GM12878 (cell line): ENCODE measurements around the gene LRRC74B. TPM values are rescaled to one million over a fixed set of nuclear protein-coding genes. Genes with fewer than 3 reads are reported as not detected.

Source experiments
- ATAC-seq: fragments of 200-7000 bp; cut with Tn5 transposase; 3 replicates; pipeline ENCODE4 v1.9.1; 2020; ENCODE audit warnings: mild to moderate bottlenecking, moderate library complexity
- BruUV-seq: library from RNA; stranded (reverse); fragments of 400-500 nt; replicated peaks from 2 replicates; lab custom pipeline; 2021; lab: Mats Ljungman, UMichigan
- CTCF ChIA-PET: fragments of 300-600 bp; sonication (Branson Sonifier 250); formaldehyde crosslinking; extraction: SDS; loops from one replicate; lab custom pipeline; 2021; ENCODE audit warnings: inconsistent platforms; lab: Yijun Ruan, JAX
- POLR2A ChIA-PET: fragments of 350-600 bp; formaldehyde crosslinking; extraction: SDS; loops from one replicate; lab custom pipeline; 2021; ENCODE audit warnings: inconsistent platforms; lab: Charles Lee
- RAD21 ChIA-PET: fragments of 300-600 bp; sonication (Branson Sonifier 250); formaldehyde crosslinking; loops from one replicate; lab custom pipeline; 2023; ENCODE audit warnings: antibody characterized with exemption; ENCODE audit not compliant: unreplicated experiment; lab: Charles Lee
- SMC1A ChIA-PET: fragments of 300-600 bp; sonication (Branson Sonifier 250); formaldehyde crosslinking; loops from one replicate; lab custom pipeline; 2023; ENCODE audit not compliant: unreplicated experiment, uncharacterized antibody; lab: Charles Lee
- DNase-seq: peaks from one replicate; pipeline ENCODE4 v3.0.0-alpha.2; 2011; ENCODE audit warnings: low read depth, low spot score
- FAIRE-seq: peaks from 3 replicates; lab custom pipeline; 2011; peaks lifted over from hg19 to GRCh38; lab: Jason Lieb, UNC
- H2AFZ ChIP-seq: 2 replicates; pipeline ENCODE4 v1.6.0; 2011; ENCODE audit warnings: low read depth, low read length, control low read depth; ENCODE audit not compliant: control insufficient read depth
- H3K27ac ChIP-seq: 2 replicates; pipeline ENCODE4 v1.5.1; 2011; ENCODE audit warnings: control low read depth; ENCODE audit not compliant: control insufficient read depth, insufficient read depth
- H3K27me3 ChIP-seq, 2 experiments: replicated peaks in 1 of 2; 2 replicates each; pipeline versions ENCODE4 v1.6.0 to v1.6.1; 2011; ENCODE audit warnings: low read length in 1 of 2; ENCODE audit not compliant: control insufficient read depth in 2 of 2, insufficient read depth in 2 of 2
- H3K36me3 ChIP-seq, 2 experiments: 2 replicates each; pipeline ENCODE4 v1.5.1; 2011; ENCODE audit warnings: low read length in 1 of 2; ENCODE audit not compliant: control insufficient read depth in 2 of 2, insufficient read depth in 2 of 2
- H3K4me1 ChIP-seq: 2 replicates; pipeline ENCODE4 v1.6.1; 2011; ENCODE audit warnings: mild to moderate bottlenecking, low read length, moderate library complexity, mixed read lengths; ENCODE audit not compliant: control insufficient read depth, insufficient read depth
- H3K4me2 ChIP-seq: 2 replicates; pipeline ENCODE4 v1.6.0; 2011; ENCODE audit warnings: control low read depth; ENCODE audit not compliant: control insufficient read depth, insufficient read depth
- H3K4me3 ChIP-seq: fragments of 200-600 bp; sonication (generic); 2 replicates; pipeline ENCODE4 v1.5.1; 2016
- H3K79me2 ChIP-seq: 2 replicates; pipeline ENCODE4 v1.6.0; 2011; ENCODE audit warnings: low read length; ENCODE audit not compliant: control insufficient read depth, insufficient read depth
- H3K9ac ChIP-seq: 2 replicates; pipeline ENCODE4 v1.8.0; 2011; ENCODE audit warnings: low read length, control low read depth, mixed read lengths; ENCODE audit not compliant: control insufficient read depth, insufficient read depth
- H3K9me3 ChIP-seq: replicated peaks from 3 replicates; pipeline ENCODE4 v1.5.1; 2011; ENCODE audit warnings: mild to moderate bottlenecking, low read length; ENCODE audit not compliant: control insufficient read depth, insufficient read depth
- H4K20me1 ChIP-seq: 2 replicates; pipeline ENCODE4 v1.6.0; 2011; ENCODE audit not compliant: control insufficient read depth, insufficient read depth
- CEBPB ChIP-seq, 2 experiments: fragments of 150-350 bp in 1 of 2; IDR thresholded peaks; 2 replicates each; pipeline ENCODE4 v1.6.1; 2012 to 2014; ENCODE audit warnings: low read depth in 2 of 2, low read length in 2 of 2, borderline replicate concordance in 1 of 2, inconsistent platforms in 1 of 2
- E2F8 ChIP-seq: fragments of 450-650 bp; IDR thresholded peaks from 2 replicates; pipeline ENCODE4 v1.6.1; 2018; ENCODE audit warnings: mild to moderate bottlenecking, low read depth, moderate library complexity; ENCODE audit not compliant: partially characterized antibody
- GABPA ChIP-seq: IDR thresholded peaks from 2 replicates; pipeline ENCODE4 v1.6.1; 2014; ENCODE audit warnings: antibody characterized with exemption, low read depth, mild to moderate bottlenecking, inconsistent platforms
- HDAC2 ChIP-seq: fragments of 200-600 bp; sonication (generic); IDR thresholded peaks from 2 replicates; pipeline ENCODE4 v1.6.1; 2017
- HDGF ChIP-seq: fragments of 450-650 bp; IDR thresholded peaks from 2 replicates; pipeline ENCODE4 v1.6.1; 2016; ENCODE audit warnings: antibody characterized with exemption
- MTA2 ChIP-seq: fragments of 450-650 bp; IDR thresholded peaks from 2 replicates; pipeline ENCODE4 v1.6.1; 2016; ENCODE audit warnings: low read depth, mild to moderate bottlenecking, moderate library complexity
- MYB ChIP-seq: fragments of 150-350 bp; IDR thresholded peaks from 2 replicates; pipeline ENCODE4 v1.6.1; 2014; ENCODE audit warnings: mild to moderate bottlenecking, low read depth, low read length, borderline replicate concordance
- NR2C1 ChIP-seq: fragments of 450-650 bp; IDR thresholded peaks from 2 replicates; pipeline ENCODE4 v1.6.1; 2017; ENCODE audit warnings: antibody characterized with exemption, mild to moderate bottlenecking, moderate library complexity
- NR2F1 ChIP-seq: fragments of 450-650 bp; conservative IDR thresholded peaks from 2 replicates; pipeline ENCODE4 v1.6.1; 2017; ENCODE audit warnings: mild to moderate bottlenecking
- RAD21 ChIP-seq: IDR thresholded peaks from 2 replicates; pipeline ENCODE4 v1.6.1; 2011; ENCODE audit warnings: mild to moderate bottlenecking, low read depth, low read length, moderate library complexity; ENCODE audit not compliant: insufficient read depth
- STAT1 ChIP-seq: fragments of 450-650 bp; conservative IDR thresholded peaks from 2 replicates; pipeline ENCODE4 v1.6.1; 2014; ENCODE audit warnings: antibody characterized with exemption, mild to moderate bottlenecking
- TARDBP ChIP-seq: IDR thresholded peaks from 2 replicates; pipeline ENCODE4 v1.6.1; 2016; ENCODE audit warnings: borderline replicate concordance
- ZSCAN29 ChIP-seq: fragments of 450-650 bp; IDR thresholded peaks from 2 replicates; pipeline ENCODE4 v1.6.1; 2017; ENCODE audit warnings: mild to moderate bottlenecking, moderate library complexity
- in situ Hi-C: fragments of 300-500 bp; cut with MboI; formaldehyde crosslinking; loops from 9 replicates; pipeline ENCODE4 v1.14.3; 2018; ENCODE audit warnings: mixed read lengths
- intact Hi-C: fragments of 100-400 bp; cut with micrococcal nuclease; formaldehyde crosslinking; loops from one replicate; pipeline ENCODE4 v1.14.2; 2022; ENCODE audit not compliant: unreplicated experiment
- polyA plus RNA-seq, 11 experiments: library from polyadenylated mRNA; depleted of rRNA in 4 of 11; unstranded in 6 of 11; stranded (reverse) in 5 of 11; fragments of >200 nt; fragmentation: Nextera tagmentation in 4 of 11; fragmentation: Illumina TruSeq in 1 of 11; extraction: Ambion mirVana in 4 of 11; extraction: Trizol in 1 of 11; gene quantifications; 1 replicate in 1 of 11; 2 replicates in 10 of 11; pipeline versions ENCODE4 v1.2.1 to v1.2.3, GENCODE V29; 2011 to 2016; ENCODE audit warnings: inconsistent platforms in 2 of 11, missing spikeins in 2 of 11, low read depth in 1 of 11
- total RNA-seq, 4 experiments: library from RNA; depleted of rRNA in 3 of 4; stranded (reverse); fragments of >200 nt in 3 of 4; fragmentation: Illumina TruSeq in 1 of 4; extraction: Trizol in 1 of 4; gene quantifications; 2 replicates each; pipeline versions ENCODE4 v1.2.1 to v1.2.3, GENCODE V29; 2013 to 2021

LRRC74B gene
- total and polyA plus RNA-seq, 10 of the 15 experiments (the other 5 are each of a cell fraction or from before 2014, with no cell fraction given) = not detected

- BruUV-seq = no TSS peak
- TF ChIP-seq MTA2 (no peak), TARDBP (no peak), ZSCAN29 (no peak), STAT1 (no peak), MYB (no peak), NR2C1 (no peak), RAD21 (no peak), E2F8 (no peak), HDAC2 (no peak), HDGF (no peak), CEBPB (IDR thresholded peaks at IDR 0.05; ENCODE audit: borderline replicate concordance in 1 of 2, low read depth in 2 of 2, low read length in 2 of 2) (no peak), GABPA (no peak), NR2F1 (no peak)
- H4K20me1 ChIP-seq = no peaks in the 10 kb centered on the region
- no peaks in the 10 kb centered on the region for H3K36me3 ChIP-seq
- POLR2A ChIA-PET = no interaction called here
- intact Hi-C loops = no loop called here
- no peaks in the 10 kb centered on the region for H3K27me3 ChIP-seq
- SMC1A ChIA-PET = interaction anchor here (0.6 to 1.0 kb wide), 2 partner anchors 9 to 177 kb away, joined by 3 read pairs; no protein-coding TSS in a partner anchor
- no peak overlapping the region for H2AFZ ChIP-seq
- ATAC-seq (no peak), FAIRE-seq (no peak), DNase-seq (no peak)
- no peaks in the 10 kb centered on the region for H3K79me2 ChIP-seq
- H3K4me3 ChIP-seq = no peak overlapping the region
- no peaks in the 10 kb centered on the region for H3K9me3 ChIP-seq
- RAD21 ChIA-PET = interaction anchor here (0.6 to 1.1 kb wide), 2 partner anchors 118 to 547 kb away, joined by 3 read pairs; partner anchors contain the start of gene LZTR1
- H3K9ac ChIP-seq = no peak overlapping the region
- CTCF ChIA-PET = interaction anchor here (1.1 to 1.3 kb wide), 2 partner anchors 9 to 79 kb away, joined by 3 to 5 read pairs; no protein-coding TSS in a partner anchor
- no peak overlapping the region for H3K4me2 ChIP-seq
- H3K27ac ChIP-seq = no peak overlapping the region
- H3K4me1 ChIP-seq = no peaks in the 10 kb centered on the region
- in situ Hi-C loops = loop anchor here (10.0 kb wide), 1 partner anchor 515 kb away; no protein-coding TSS in a partner anchor
Measured at GRCh38 chr22:21099578-21099977, 53.8 kb downstream of the LRRC74B start.
